H9 (cell line): ENCODE measurements around the gene NCOR2. TPM values are rescaled to one million over a fixed set of nuclear protein-coding genes. Genes with fewer than 3 reads are reported as not detected.
A peak's percentile ranks its signal among the peaks of the same experiment; 100 is the strongest.

Experiments
- DNase-seq: peaks from one replicate; pipeline ENCODE4 v3.0.0-alpha.2; 2017
- H2AFZ ChIP-seq: one replicate; pipeline ENCODE4 v1.6.1; 2013; ENCODE audit warnings: mild to moderate bottlenecking, low read length, control low read depth, moderate library complexity
- H2AK5ac ChIP-seq: 2 replicates; pipeline ENCODE4 v1.6.1; 2013; ENCODE audit warnings: low read length, control low read depth, mixed read lengths; ENCODE audit not compliant: insufficient read length
- H2BK120ac ChIP-seq: one replicate; pipeline ENCODE4 v1.6.1; 2013; ENCODE audit warnings: low read depth, mild to moderate bottlenecking, low read length, control low read depth, inconsistent platforms; ENCODE audit not compliant: poor library complexity, severe bottlenecking
- H2BK12ac ChIP-seq: 2 replicates; pipeline ENCODE4 v1.6.1; 2013; ENCODE audit warnings: low read length, control low read depth, mixed read lengths, low read depth; ENCODE audit not compliant: insufficient read length
- H2BK15ac ChIP-seq: 2 replicates; pipeline ENCODE4 v1.6.1; 2013; ENCODE audit warnings: low read depth, low read length, control low read depth
- H2BK20ac ChIP-seq: one replicate; pipeline ENCODE4 v1.6.1; 2013; ENCODE audit warnings: low read depth, mild to moderate bottlenecking, low read length, control low read depth, inconsistent platforms; ENCODE audit not compliant: poor library complexity, severe bottlenecking
- H2BK5ac ChIP-seq: 2 replicates; pipeline ENCODE4 v1.6.1; 2013; ENCODE audit warnings: low read length, control low read depth, mixed read lengths; ENCODE audit not compliant: insufficient read length
- H3K14ac ChIP-seq: 2 replicates; pipeline ENCODE4 v1.6.1; 2013; ENCODE audit warnings: low read length, control low read depth; ENCODE audit not compliant: insufficient read depth
- H3K18ac ChIP-seq: 2 replicates; pipeline ENCODE4 v1.6.1; 2013; ENCODE audit warnings: low read depth, mild to moderate bottlenecking, mixed read lengths, low read length, control low read depth; ENCODE audit not compliant: insufficient read length
- H3K23ac ChIP-seq: 2 replicates; pipeline ENCODE4 v1.6.1; 2013; ENCODE audit warnings: low read length, control low read depth, mixed read lengths, low read depth; ENCODE audit not compliant: insufficient read length
- H3K23me2 ChIP-seq: 2 replicates; pipeline ENCODE4 v1.6.1; 2013; ENCODE audit warnings: low read depth, mild to moderate bottlenecking, mixed read lengths, low read length, control low read depth; ENCODE audit not compliant: insufficient read length, poor library complexity, severe bottlenecking
- H3K27ac ChIP-seq: 2 replicates; pipeline ENCODE4 v1.5.1; 2013; ENCODE audit warnings: low read length, control low read depth, mixed read lengths, low read depth; ENCODE audit not compliant: insufficient read length
- H3K27me3 ChIP-seq: 2 replicates; pipeline ENCODE4 v1.6.1; 2013; ENCODE audit warnings: low read length, control low read depth, inconsistent platforms; ENCODE audit not compliant: insufficient read depth
- H3K4ac ChIP-seq: 2 replicates; pipeline ENCODE4 v1.6.1; 2013; ENCODE audit warnings: low read depth, mild to moderate bottlenecking, control low read depth, inconsistent platforms, low read length, moderate library complexity
- H3K4me1 ChIP-seq: 2 replicates; pipeline ENCODE4 v1.6.1; 2013; ENCODE audit warnings: low read length, control low read depth, inconsistent platforms; ENCODE audit not compliant: insufficient read depth
- H3K4me2 ChIP-seq: 2 replicates; pipeline ENCODE4 v1.6.1; 2013; ENCODE audit warnings: low read length, control low read depth, mixed read lengths; ENCODE audit not compliant: insufficient read length, insufficient read depth
- H3K56ac ChIP-seq: 2 replicates; pipeline ENCODE4 v1.6.1; 2013; ENCODE audit warnings: low read depth, mild to moderate bottlenecking, mixed read lengths, low read length, control low read depth; ENCODE audit not compliant: insufficient read length
- H3K79me1 ChIP-seq: 2 replicates; pipeline ENCODE4 v1.6.1; 2013; ENCODE audit warnings: low read depth, mild to moderate bottlenecking, moderate library complexity, low read length, control low read depth, inconsistent platforms; ENCODE audit not compliant: insufficient read depth, poor library complexity, severe bottlenecking
- H3K79me2 ChIP-seq: 2 replicates; pipeline ENCODE4 v1.6.1; 2013; ENCODE audit warnings: low read length, control low read depth, inconsistent platforms; ENCODE audit not compliant: insufficient read depth
- H3K9ac ChIP-seq: 2 replicates; pipeline ENCODE4 v1.6.1; 2013; ENCODE audit warnings: low read length, control low read depth, mixed read lengths; ENCODE audit not compliant: insufficient read length; ENCODE audit errors: extremely low read depth
- H3K9me3 ChIP-seq: one replicate; pipeline ENCODE4 v1.6.1; 2013; ENCODE audit warnings: low read depth, low read length, inconsistent platforms; ENCODE audit not compliant: control insufficient read depth
- H3T11ph ChIP-seq: one replicate; pipeline ENCODE4 v1.6.1; 2013; ENCODE audit warnings: mild to moderate bottlenecking, low read length, control low read depth, inconsistent platforms
- H4K20me1 ChIP-seq: one replicate; pipeline ENCODE4 v1.6.1; 2013; ENCODE audit not compliant: control insufficient read depth, insufficient read length, insufficient read depth
- H4K5ac ChIP-seq: 2 replicates; pipeline ENCODE4 v1.6.1; 2013; ENCODE audit warnings: low read depth, mild to moderate bottlenecking, mixed read lengths, low read length, control low read depth; ENCODE audit not compliant: insufficient read length
- H4K8ac ChIP-seq: replicated peaks from 2 replicates; pipeline ENCODE4 v1.6.1; 2013; ENCODE audit warnings: low read length, control low read depth, mixed read lengths, low read depth; ENCODE audit not compliant: insufficient read length
- H4K91ac ChIP-seq: 2 replicates; pipeline ENCODE4 v1.6.1; 2013; ENCODE audit warnings: low read depth, mild to moderate bottlenecking, moderate library complexity, mixed read lengths, low read length, control low read depth; ENCODE audit not compliant: insufficient read length
- H3K27ac Mint-ChIP-seq, 3 experiments: 2 replicates in 2 of 3; 3 replicates in 1 of 3; pipeline ENCODE4 v1.8.0; 2020 to 2021; ENCODE audit warnings: mixed read lengths in 3 of 3, mild to moderate bottlenecking in 1 of 3, moderate library complexity in 1 of 3
- H3K27me3 Mint-ChIP-seq: 2 replicates; pipeline ENCODE4 v1.8.0; 2021; ENCODE audit warnings: low read depth, mild to moderate bottlenecking, moderate library complexity, mixed read lengths
- H3K36me3 Mint-ChIP-seq, 3 experiments: 2 replicates in 2 of 3; 3 replicates in 1 of 3; pipeline ENCODE4 v1.8.0; 2020 to 2021; ENCODE audit warnings: low read depth in 3 of 3, mixed read lengths in 3 of 3; ENCODE audit not compliant: insufficient read depth in 1 of 3
- H3K4me1 Mint-ChIP-seq, 2 experiments: 2 replicates each; pipeline ENCODE4 v1.8.0; 2020; ENCODE audit warnings: mixed read lengths in 2 of 2
- H3K4me3 Mint-ChIP-seq, 2 experiments: 2 replicates in 1 of 2; 3 replicates in 1 of 2; pipeline ENCODE4 v1.8.0; 2020 to 2021; ENCODE audit warnings: mild to moderate bottlenecking in 2 of 2, mixed read lengths in 2 of 2, moderate library complexity in 1 of 2
- H3K9me3 Mint-ChIP-seq, 2 experiments: 2 replicates in 1 of 2; 3 replicates in 1 of 2; pipeline ENCODE4 v1.8.0; 2020; ENCODE audit warnings: mild to moderate bottlenecking in 2 of 2, mixed read lengths in 2 of 2, moderate library complexity in 1 of 2
- CTCF ChIP-seq: fragments of 200-600 bp; sonication (generic); conservative IDR thresholded peaks from 3 replicates; pipeline ENCODE4 v1.8.0; 2021; ENCODE audit warnings: antibody characterized with exemption, mild to moderate bottlenecking
- WGBS: extraction: QIAGEN DNeasy Blood & Tissue Kit; methylation state at CpG from one replicate; pipeline ENCODE4 v1.1.7; 2013; ENCODE audit warnings: missing lambda C conversion rate, low lambda C conversion rate, mixed read lengths; ENCODE audit not compliant: insufficient read length; ENCODE audit errors: extremely low coverage; 5-methylcytosine and 5-hydroxymethylcytosine counted together
- total RNA-seq: library from RNA; stranded (reverse); gene quantifications from 2 replicates; pipeline ENCODE4 v1.2.1, GENCODE V29; 2021

Gene NCOR2
- total RNA-seq, 1 experiment from 2014 or later = 226 TPM

DNA sequence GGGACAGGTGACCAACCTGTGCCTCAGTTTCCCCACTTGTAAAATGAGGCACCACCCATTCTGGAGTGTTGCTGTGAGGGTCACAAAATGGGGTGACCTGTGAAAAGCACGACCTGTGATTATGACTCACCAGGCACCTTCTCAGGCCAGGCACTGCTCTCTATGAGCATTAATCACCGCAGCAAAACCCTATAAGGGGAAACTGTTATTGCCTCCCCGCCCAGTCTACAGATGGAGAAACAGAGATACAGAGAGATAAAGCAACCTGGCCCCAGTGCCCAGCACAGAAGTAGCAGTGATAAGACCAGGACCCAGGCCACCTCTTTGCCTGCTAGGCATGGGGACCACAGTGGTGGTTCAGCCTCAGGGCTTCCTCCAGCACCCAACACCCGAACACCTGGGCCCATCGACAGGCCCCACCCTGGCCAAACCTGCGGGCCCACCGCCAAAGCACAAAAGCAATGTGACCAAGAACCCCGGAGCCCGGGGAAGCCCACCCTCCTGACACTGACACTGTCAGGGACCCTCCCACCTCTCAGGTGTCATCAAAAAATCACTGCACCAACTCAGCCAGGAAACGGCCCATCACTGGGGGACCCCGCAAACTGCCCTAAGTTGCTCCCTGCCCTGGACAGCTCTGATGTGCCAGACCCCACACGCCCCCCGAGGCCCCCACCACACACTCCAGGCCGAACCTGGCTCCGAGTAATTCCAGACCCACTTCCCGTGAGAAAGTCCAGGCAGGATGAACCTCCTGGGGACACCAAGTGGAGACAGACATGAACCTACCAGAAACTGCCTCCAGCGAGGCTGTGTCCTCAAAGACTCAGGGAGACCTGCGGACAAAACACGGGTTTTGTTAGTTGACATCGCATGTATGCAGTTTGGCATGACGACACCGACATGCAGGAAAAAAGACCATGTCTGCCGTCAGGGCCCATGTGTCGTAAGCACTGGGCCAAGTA lies 32.4 kb downstream of the NCOR2 start:
- no peak overlapping the region for H3T11ph ChIP-seq
- H3K18ac ChIP-seq = no peak overlapping the region
- no peak for DNase-seq
- H3K9me3 ChIP-seq = no peaks in the 10 kb centered on the region
- H3K36me3 Mint-ChIP-seq = peaks cover 10 to 41% (median 29%) of the 10 kb centered on the region in 3 experiments; a peak in 6 of 7 replicates
- H3K56ac ChIP-seq = no peak overlapping the region
- H3K23ac ChIP-seq = no peak overlapping the region
- peaks cover 48% of the 10 kb centered on the region; the same call in 1 of the 2 replicates for H3K79me2 ChIP-seq
- H3K27me3 Mint-ChIP-seq = no peaks in the 10 kb centered on the region
- H3K27ac ChIP-seq = no peak overlapping the region
- no peak overlapping the region for H2AK5ac ChIP-seq
- H4K20me1 ChIP-seq = no peaks in the 10 kb centered on the region
- no peak overlapping the region for H3K9ac ChIP-seq
- H4K5ac ChIP-seq = no peak overlapping the region
- H3K79me1 ChIP-seq = peaks cover 6% of the 10 kb centered on the region
- H3K4me1 ChIP-seq = peaks cover 7% of the 10 kb centered on the region; the same call in 1 of the 2 replicates
- no CpG with 5 or more reads among the region's 24 CpGs for WGBS
- no peaks in the 10 kb centered on the region; a peak in 1 of 5 replicates for H3K9me3 Mint-ChIP-seq
- H2BK120ac ChIP-seq = no peak overlapping the region
- H3K4me1 Mint-ChIP-seq = peaks cover 42 to 61% of the 10 kb centered on the region in 2 experiments
- no peaks in the 10 kb centered on the region for H3K23me2 ChIP-seq
- H4K91ac ChIP-seq = no peak overlapping the region
- H2BK5ac ChIP-seq = no peak overlapping the region
- peak overlapping the region in 2 of 3 experiments; percentile 78 to 94; a peak in 4 of 7 replicates for H3K27ac Mint-ChIP-seq
- no peak overlapping the region for H3K4ac ChIP-seq
- no peak overlapping the region; the same call in 1 of the 2 replicates for H3K14ac ChIP-seq
- TF ChIP-seq CTCF = no peak
- no peak overlapping the region for H2BK15ac ChIP-seq
- no peak overlapping the region for H4K8ac ChIP-seq
- no peak overlapping the region for H2BK12ac ChIP-seq
- H3K27me3 ChIP-seq = no peaks in the 10 kb centered on the region
- no peak overlapping the region for H2AFZ ChIP-seq
- peak overlapping the region in 1 of 2 experiments; percentile 53; a peak in 2 of 5 replicates for H3K4me3 Mint-ChIP-seq
- no peak overlapping the region for H3K4me2 ChIP-seq
- no peak overlapping the region for H2BK20ac ChIP-seq
